ENCODE data around the gene SH3PXD2B.

DNA sequence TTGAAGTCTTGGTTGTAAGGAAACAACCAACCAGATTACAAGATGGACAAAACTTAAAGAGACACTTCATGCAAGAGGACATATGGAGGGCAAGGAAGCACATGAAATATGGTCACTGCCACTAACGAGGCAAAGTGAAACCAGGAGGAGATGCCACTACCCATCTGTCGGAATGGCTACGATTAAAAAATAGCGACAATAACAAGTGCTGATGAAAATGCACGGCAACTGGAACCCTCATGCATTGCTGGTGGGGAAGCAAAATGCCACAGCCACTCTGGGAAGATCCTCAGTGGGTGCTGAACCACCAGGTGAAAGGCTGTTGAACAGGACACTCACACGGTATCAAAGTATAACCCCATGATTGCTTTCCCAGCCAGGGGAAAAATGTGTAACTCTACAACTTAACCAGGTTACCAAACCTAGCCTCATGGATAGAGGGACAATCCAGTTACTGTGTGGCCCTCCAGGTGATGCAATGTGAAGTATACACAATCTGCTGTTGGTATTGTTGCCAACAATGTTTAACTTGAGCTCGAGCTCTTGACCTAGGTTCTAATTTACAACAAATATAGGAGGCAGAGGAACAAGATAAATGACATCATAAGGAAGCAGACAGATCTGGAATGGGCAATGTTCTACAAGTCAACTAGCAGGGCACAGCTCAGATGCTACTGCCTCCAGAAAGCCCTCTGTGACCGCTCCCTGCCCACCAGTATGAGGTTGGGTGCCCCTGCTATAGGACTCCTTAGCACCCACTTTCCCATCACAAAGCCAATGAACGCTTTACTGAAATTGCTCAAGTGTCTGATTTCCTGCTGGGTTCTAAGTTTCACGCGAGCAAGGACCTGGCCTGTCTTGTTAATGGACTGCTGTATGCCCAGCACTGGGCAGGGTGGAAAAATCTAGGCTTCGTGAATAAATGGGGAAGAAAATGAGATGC, 25.8 kb downstream of the SH3PXD2B start:
- TF ChIP-seq POLR2A (IDR thresholded peaks at IDR 0.05; ENCODE audit: low read depth, low read length): no peak
- TF ChIP-seq POLR2AphosphoS5 (IDR thresholded peaks at IDR 0.05; ENCODE audit: low read depth, low read length): no peak

Data from GM12892 (cell line).